NCI-H345 treated with DMSO at 0.1 percent for 48 hours (cell line): ENCODE measurements around the gene ATAD3B.
"Not testable (repeated sequence)": the region's sequence is repeated elsewhere in the genome, so short reads cannot be mapped to it uniquely, and the experiment has no call there.

Source experiments
- DNase-seq: peaks from one replicate; lab custom pipeline; 2025; ENCODE audit not compliant: unreplicated experiment; lab: John Stamatoyannopoulos, UW

ATAD3B gene

DNA sequence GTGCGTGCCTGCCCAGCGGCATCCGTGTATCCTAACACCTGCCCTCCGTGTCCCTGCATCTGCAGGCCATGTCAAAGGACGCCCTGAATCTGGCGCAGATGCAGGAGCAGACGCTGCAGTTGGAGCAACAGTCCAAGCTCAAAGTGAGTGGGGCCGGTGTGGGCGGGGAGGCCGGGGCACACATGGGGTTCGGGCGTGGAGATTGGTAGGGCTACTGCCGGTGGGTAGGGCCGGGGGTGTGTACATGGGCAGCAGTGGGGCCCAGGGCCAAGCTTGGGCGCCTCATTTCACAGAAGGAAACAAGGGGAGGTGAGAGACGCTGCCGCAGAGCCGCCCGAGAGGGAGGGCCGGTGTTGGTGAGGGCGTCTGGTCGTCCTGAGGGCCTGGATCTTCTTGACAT is 20.9 kb upstream of the ATAD3B start:
- DNase-seq, result not testable (repeated sequence)

- no peak for DNase-seq
Observed at GRCh38 chr1:1451696-1452364, 19.7 kb upstream of the ATAD3B start.

DNA sequence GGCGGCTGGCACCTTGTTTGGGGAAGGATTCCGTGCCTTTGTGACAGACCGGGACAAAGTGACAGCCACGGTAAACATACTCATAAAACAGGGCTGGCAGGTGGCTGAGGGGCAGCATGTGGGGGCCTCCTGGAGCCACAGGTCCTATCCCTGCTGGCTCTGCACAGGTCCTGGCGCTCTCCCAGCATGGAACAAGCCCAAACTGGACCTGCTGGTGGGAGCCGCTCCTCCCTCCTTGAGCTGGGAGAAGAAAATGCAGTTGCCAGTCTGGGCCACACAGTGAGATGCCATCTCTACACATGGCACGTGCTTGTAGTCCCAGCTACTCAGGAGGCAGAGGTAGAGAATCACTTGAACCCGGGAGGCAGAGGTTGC is 19.2 kb upstream of the ATAD3B start:
- DNase-seq, result not testable (repeated sequence)

GRCh38 chr1:1452882-1453281 is 18.7 kb upstream of the ATAD3B start:
- DNase-seq, result no peak

DNA sequence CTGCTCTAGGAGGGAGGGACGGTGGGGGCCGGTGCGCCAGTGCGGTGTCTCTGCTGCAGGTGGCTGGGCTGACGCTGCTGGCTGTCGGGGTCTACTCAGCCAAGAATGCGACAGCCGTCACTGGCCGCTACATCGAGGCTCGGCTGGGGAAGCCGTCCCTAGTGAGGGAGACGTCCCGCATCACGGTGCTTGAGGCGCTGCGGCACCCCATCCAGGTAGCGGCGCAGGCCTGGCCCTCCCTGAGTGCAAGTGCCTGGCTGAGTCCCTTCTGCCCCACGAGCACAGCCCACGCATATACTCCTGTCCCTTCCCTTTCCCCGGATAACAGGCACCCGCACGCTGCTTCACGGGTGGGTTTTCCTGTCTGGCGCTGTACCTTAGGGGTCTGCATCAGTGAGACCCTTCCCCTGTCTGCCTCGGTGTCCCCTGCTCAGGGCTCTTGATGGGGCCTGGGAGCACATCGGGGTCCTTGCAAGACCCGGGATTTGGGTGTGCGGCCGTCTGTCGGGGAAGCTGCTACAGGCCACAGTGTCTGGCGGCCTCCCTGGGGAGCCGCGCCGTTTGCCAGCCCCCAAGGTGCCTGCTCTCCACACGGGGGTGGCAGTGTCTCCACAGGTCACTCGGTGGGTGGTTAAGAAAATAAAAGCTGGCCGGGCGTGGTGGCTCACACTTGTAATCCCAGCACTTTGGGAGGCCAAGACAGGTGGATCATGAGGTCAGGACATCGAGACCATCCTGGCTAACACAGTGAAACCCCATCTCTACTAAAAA is 17.1 kb upstream of the ATAD3B start:
- not testable (repeated sequence) for DNase-seq

DNA sequence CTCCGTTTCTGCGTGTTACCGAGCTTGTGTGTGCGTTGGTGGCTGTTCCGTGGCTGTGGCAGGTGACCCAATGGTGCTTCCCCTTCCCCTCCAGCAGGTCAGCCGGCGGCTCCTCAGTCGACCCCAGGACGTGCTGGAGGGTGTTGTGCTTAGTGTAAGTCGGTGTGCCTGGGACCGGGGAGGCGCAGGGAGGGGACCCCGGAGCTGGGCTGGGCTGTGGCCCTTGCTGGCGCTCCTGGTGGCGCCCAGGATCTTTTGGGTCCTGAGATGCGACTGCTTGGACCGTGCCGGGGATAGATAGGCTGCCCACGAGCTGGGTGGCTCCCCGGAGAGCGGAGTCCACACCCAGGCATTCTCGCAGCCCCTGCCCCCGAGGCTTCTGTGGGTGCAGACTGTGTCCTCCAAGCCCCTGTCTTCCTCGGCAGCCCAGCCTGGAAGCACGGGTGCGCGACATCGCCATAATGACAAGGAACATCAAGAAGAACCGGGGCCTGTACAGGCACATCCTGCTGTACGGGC is 16.1 kb upstream of the ATAD3B start:
- no peak for DNase-seq

DNA sequence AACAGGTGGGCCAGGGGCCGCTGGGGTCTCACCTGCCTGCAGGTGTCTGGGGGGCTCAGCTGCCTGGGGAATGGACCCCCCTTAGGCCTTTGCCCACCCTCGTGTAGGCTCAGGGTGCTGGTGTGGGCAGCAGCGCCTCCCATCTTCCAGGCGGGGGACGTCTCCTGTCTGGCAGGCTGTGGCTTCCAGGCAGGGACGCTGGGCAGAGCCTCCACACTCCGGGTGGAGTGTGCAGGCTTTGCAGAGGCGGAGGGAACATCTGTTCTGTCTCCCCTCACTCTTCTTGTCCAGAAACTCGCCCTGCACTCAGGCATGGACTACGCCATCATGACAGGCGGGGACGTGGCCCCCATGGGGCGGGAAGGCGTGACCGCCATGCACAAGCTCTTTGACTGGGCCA is 15.6 kb upstream of the ATAD3B start:
- DNase-seq, result not testable (repeated sequence)

GRCh38 chr1:1456683-1457255 is 14.8 kb upstream of the ATAD3B start:
- not testable (repeated sequence) for DNase-seq

GRCh38 chr1:1459156-1459555 is 12.4 kb upstream of the ATAD3B start:
- not testable (repeated sequence) for DNase-seq

DNA sequence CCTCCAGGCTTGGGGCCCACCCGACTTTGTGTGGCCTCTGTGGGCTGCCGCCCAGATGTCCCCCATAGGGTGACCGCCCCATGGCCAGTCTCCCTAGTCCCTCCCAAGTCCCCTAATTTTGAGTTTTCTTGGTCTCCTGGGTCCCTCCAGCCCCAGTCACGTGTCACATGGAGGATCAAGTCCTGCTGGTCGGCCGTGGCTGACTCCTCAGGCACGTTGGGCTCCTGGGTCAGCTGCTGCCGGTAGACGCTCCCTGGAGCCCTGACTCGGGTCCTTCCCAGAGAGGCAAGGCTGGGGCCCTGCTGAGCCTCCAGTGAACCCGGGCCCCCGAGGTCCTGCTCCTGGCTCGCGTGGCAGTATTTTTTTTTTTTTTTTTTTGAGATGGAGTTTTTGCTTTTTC is 11.9 kb upstream of the ATAD3B start:
- DNase-seq, result not testable (repeated sequence)

GRCh38 chr1:1460540-1461130 is 10.9 kb upstream of the ATAD3B start:
- DNase-seq, result no peak

DNA sequence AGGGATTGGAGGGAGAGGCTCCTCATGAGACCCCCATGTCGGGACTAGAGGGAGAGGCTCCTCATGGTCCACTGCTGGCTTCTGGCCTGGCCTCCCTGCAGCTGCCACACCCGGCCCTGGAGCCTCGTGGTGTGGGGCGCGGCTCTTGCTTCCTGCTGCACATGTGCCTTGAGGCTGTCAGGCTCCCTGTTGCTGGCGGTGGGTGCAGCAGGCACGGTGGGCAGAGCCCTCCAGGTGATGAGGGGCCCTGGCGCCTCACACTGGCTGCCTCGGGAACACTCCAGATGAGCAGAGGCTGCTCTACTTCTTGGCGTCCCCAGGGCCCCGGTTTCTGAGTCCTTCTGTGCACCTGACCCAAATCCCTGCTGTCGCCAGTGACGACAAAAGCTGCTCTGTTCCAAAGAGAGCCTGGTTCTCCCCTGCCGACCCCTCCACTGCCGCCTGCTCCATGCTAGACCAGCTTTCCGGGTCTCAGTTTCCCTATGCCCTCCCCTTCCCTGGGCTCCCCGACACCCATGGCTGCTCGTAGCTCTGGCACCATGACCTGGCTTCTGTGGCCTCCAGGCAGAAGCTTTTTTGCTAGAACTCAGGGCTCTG is 9.7 kb upstream of the ATAD3B start:
- DNase-seq, result no peak

GRCh38 chr1:1462318-1462966 is 9.1 kb upstream of the ATAD3B start:
- no peak for DNase-seq

DNA sequence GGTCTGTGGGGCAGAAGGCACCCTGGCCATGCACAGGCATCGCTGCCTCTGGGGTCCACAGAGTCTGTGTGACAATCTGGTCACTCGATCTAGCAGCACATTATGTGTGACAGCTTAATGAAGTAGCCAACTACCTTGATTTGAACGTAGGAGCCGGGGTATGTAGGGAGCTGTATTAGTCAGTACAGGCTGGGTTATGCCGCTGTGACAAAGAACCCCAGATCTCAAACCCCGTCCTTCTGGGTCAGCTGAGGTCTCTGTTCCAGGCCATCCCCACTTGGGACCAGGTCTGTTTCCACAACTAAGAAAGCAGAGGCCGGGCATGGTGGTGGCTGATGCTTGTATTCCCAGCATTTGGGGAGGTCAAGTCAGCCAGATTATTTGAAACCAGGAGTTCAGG is 8.3 kb upstream of the ATAD3B start:
- DNase-seq, result no peak

DNA sequence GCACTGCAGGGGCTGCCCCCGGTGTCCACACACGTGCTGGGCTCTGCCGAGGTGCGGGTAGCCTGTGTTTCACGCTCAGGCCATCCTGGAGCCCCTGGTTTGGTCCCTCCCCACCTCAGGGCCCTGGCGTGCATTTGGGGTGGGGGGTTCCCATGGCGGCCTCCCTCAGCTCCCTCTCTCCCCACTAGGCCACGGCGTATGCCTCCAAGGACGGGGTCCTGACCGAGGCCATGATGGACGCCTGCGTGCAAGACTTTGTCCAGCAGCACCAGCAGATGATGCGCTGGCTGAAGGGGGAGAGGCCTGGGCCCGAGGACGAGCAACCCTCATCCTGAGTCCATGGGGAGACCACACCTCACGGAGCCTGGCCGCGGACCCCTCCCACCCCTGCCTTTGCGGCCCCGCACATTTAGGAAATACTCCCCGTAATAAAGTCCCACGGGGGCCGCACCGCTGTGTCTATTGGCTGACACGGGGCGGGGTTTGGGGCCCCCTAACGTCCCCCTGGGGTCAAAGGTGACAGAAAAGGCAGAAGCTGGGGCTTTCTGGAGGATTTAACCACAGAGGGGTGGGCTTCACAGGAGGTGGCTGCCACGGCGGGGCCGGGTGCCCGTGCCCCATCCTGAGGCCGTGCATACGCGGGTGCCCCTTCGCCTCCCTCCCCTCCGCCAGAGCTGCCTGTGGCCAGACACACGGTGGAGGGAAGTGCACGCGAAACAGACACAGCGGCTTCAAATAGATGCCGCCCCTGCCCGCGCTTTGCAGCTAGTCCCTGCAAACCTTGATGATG is 3.2 kb upstream of the ATAD3B start:
- not testable (repeated sequence) for DNase-seq

- peak; percentile 25 for DNase-seq
Observed at GRCh38 chr1:1470626-1471388, 758 bp upstream of the ATAD3B start.

DNA sequence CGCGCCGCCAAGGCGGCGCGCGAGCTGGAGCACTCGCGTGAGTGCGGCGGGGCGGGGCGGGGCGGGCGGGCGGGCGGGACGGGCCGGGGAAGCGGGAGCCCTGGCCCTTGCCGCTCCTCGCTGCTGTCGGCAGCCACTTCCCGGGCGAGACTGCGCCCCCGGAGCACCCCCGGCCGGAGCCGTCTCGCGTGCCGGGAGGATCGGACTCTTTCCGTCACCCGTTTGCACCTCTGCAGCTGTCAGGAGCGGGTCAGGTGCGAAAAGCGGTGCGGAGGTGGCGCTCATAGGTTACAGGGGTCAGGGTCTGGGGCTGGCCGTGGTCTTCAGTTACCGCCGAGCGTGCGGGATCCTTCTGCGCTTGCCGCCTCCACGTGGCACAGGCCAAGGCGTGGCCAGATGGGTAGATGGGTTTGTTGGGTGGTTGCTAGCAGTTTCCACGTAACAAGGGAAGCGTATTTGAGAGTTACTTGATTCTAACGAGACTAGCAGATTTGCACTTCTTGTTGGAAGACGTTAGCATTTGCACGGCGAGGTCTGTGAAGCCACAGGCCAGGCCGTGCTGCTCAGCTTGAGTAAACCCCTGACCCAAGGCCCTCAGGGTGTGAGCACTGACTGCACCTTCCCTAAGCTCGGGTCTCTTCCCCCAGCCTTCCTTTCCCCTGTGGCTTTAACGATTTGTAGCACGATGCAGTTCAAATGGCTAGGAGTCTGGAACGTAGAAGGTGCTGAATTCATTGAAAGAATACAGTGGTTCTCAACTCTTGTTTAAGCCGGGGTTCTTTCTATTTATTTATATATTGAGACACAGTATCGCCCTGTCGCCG is 700 bp downstream of the ATAD3B start:
- not testable (repeated sequence) for DNase-seq

GRCh38 chr1:1476011-1476410 is 4.4 kb downstream of the ATAD3B start:
- not testable (repeated sequence) for DNase-seq
